A549 (cell line): ENCODE results near the gene GTF2F1.
"Not testable (repeated sequence)": the region's sequence is repeated elsewhere in the genome, so short reads cannot be mapped to it uniquely, and the experiment has no call there.

Experiments
- CHD2 ChIP-seq: fragments of 150-350 bp; IDR thresholded peaks from 2 replicates; pipeline ENCODE4 v1.6.1; 2014; ENCODE audit warnings: low read length; ENCODE audit not compliant: partially characterized antibody
- CTCF ChIP-seq: fragments of >200 bp; sonication (Bioruptor Twin); formaldehyde crosslinking; IDR thresholded peaks from 3 replicates; pipeline ENCODE4 v1.5.1; 2016
- EHMT2 ChIP-seq: fragments of 200-600 bp; sonication (generic); IDR thresholded peaks from 2 replicates; pipeline ENCODE4 v1.6.1; 2016; ENCODE audit warnings: antibody characterized with exemption, low read depth, mild to moderate bottlenecking, moderate library complexity
- JUN ChIP-seq, 2 experiments: fragments of >200 bp; sonication (Bioruptor Twin); formaldehyde crosslinking; IDR thresholded peaks; 2 replicates in 1 of 2; 3 replicates in 1 of 2; pipeline ENCODE4 v1.6.1; 2016 to 2017
- MAX ChIP-seq: IDR thresholded peaks from 2 replicates; pipeline ENCODE4 v1.6.1; 2012
- POLR2A ChIP-seq: IDR thresholded peaks from 2 replicates; pipeline ENCODE4 v1.6.1; 2012; ENCODE audit warnings: mild to moderate bottlenecking, low read length
- RAD21 ChIP-seq, 2 experiments: fragments of >200 bp in 1 of 2; sonication (Bioruptor Twin) in 1 of 2; formaldehyde crosslinking in 1 of 2; IDR thresholded peaks in 1 of 2; conservative IDR thresholded peaks in 1 of 2; 2 replicates in 1 of 2; 3 replicates in 1 of 2; pipeline ENCODE4 v1.6.1; 2012 to 2018; ENCODE audit warnings: inconsistent platforms in 1 of 2
- RCOR1 ChIP-seq: fragments of 150-350 bp; IDR thresholded peaks from 2 replicates; pipeline ENCODE4 v1.6.1; 2014; ENCODE audit warnings: antibody characterized with exemption, low read length, low read depth
- REST ChIP-seq: fragments of 200-600 bp; sonication (generic); IDR thresholded peaks from 2 replicates; pipeline ENCODE4 v1.6.1; 2016; ENCODE audit warnings: antibody characterized with exemption, mild to moderate bottlenecking, moderate library complexity
- RFX5 ChIP-seq: fragments of 450-650 bp; IDR thresholded peaks from 2 replicates; pipeline ENCODE4 v1.7.1; 2014; ENCODE audit warnings: antibody characterized with exemption, mild to moderate bottlenecking, moderate library complexity
- SMC3 ChIP-seq: fragments of >200 bp; sonication (Bioruptor Twin); formaldehyde crosslinking; IDR thresholded peaks from 3 replicates; pipeline ENCODE4 v1.6.1; 2018; ENCODE audit warnings: inconsistent platforms
- TP53 ChIP-seq: fragments of 250-450 bp; sonication (Bioruptor Pico); IDR thresholded peaks from 2 replicates; pipeline ENCODE4 v1.5.0; 2021; ENCODE audit warnings: mild to moderate bottlenecking, moderate library complexity
- ZFP36 ChIP-seq: fragments of 450-650 bp; IDR thresholded peaks from 2 replicates; pipeline ENCODE4 v1.6.1; 2014; ENCODE audit warnings: borderline replicate concordance; ENCODE audit not compliant: partially characterized antibody

GRCh38 chr19:6400062-6400944, 7.3 kb upstream of the GTF2F1 start:
- not testable (repeated sequence) for TF ChIP-seq CTCF; JUN (IDR thresholded peaks at IDR 0.05); RFX5; RAD21 (conservative IDR thresholded peaks at IDR 0.05 in 1 of 2, IDR thresholded peaks at IDR 0.05 in 1 of 2); SMC3; ZFP36; MAX; CHD2; EHMT2; POLR2A; REST; RCOR1; TP53 (CRISPR knock-in tag)
